ENCODE data around the gene MUC4. TPM values are rescaled to one million over a fixed set of nuclear protein-coding genes. Genes with fewer than 3 reads are reported as not detected.
A peak's percentile ranks its signal among the peaks of the same experiment; 100 is the strongest.

Gene MUC4
- total RNA-seq, 2 donors from 2014 or later = 0.35 to 2.3 TPM

DNA sequence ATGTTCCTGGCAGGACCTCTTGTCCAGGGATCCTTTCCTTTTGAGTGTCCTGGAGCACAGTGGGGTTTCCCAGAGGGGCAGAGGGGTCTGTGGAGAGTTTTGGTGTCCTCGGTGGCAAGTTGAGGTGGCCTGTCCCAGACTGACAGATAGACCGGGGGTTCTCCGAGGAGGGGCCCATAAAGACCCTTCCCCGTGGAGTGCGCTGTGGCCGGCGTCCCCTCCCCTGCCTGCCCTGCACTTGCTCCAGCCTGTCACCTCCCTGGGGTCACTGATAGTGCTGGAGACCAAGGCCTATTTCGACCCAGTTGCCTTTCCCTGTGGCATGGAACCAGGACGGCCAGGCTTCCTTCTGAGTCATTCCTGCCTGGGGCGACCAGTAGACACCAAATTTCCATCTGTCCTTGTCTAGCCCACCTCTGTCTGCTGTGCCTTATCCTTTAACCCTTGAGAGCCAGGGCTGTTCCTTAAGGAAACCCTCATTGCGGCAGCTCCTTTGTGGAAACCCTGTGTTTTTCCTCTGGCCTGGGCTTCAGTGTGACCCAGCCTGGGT, 2.9 kb downstream of the MUC4 start:
- H3K27ac Mint-ChIP-seq = no peak overlapping the region

DNA sequence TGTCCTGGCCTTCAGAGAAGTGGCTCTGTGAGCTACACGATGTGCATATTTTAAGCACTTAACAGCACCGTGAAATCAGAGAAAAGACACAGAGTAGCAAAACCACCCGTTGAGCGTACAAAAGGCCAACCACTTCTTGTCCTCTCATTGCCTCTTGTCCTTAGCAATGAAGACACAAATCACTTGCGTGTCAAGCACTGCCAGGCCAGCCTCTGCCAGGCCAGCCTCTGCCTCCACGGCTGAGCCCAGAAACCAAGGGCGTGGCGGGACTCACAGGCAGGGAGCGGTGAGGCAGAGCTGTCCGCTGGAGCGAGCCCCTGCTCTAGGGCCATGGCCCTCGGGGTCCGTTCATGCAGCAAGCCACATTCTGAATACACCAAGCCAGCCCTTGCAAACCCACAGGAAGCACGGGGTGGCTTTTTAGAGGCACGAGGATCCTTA, 4.0 kb downstream of the MUC4 start:
- H3K27ac ChIP-seq (ENCODE audit: low read depth, low read length) = no peak overlapping the region
- peak; percentile 58 for DNase-seq
- H3K36me3 ChIP-seq (ENCODE audit: control insufficient read depth, insufficient read depth, low read length) = no peaks in the 10 kb centered on the region
- WGBS, 2 experiments (ENCODE audit: insufficient coverage in 1 of 2, insufficient read length in 1 of 2) = 80 to 87% methylated on average over 7 to 15 of the region's 15 CpGs
- no peaks in the 10 kb centered on the region for H3K9me3 ChIP-seq (ENCODE audit: control insufficient read depth, low read length)
- Mint-ChIP-seq H3K4me3 (no peak overlapping the region), H3K4me1 (peaks cover 13% of the 10 kb centered on the region), H3K36me3 (ENCODE audit: low read depth) (no peaks in the 10 kb centered on the region), H3K27ac (no peak overlapping the region), H3K9me3 (no peaks in the 10 kb centered on the region), H3K27me3 (ENCODE audit: insufficient read depth) (peaks cover 8% of the 10 kb centered on the region)
- no peaks in the 10 kb centered on the region for H3K27me3 ChIP-seq (ENCODE audit: control insufficient read depth, insufficient read depth, low read length, poor library complexity, severe bottlenecking)
- H3K4me3 ChIP-seq (ENCODE audit: low read length) = no peak overlapping the region
- TF ChIP-seq, protein P1, sequence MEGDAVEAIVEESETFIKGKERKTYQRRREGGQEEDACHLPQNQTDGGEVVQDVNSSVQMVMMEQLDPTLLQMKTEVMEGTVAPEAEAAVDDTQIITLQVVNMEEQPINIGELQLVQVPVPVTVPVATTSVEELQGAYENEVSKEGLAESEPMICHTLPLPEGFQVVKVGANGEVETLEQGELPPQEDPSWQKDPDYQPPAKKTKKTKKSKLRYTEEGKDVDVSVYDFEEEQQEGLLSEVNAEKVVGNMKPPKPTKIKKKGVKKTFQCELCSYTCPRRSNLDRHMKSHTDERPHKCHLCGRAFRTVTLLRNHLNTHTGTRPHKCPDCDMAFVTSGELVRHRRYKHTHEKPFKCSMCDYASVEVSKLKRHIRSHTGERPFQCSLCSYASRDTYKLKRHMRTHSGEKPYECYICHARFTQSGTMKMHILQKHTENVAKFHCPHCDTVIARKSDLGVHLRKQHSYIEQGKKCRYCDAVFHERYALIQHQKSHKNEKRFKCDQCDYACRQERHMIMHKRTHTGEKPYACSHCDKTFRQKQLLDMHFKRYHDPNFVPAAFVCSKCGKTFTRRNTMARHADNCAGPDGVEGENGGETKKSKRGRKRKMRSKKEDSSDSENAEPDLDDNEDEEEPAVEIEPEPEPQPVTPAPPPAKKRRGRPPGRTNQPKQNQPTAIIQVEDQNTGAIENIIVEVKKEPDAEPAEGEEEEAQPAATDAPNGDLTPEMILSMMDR (conservative IDR thresholded peaks at IDR 0.05) = no peak
- H3K9ac ChIP-seq (ENCODE audit: extremely low read depth, low read length, poor library complexity, severe bottlenecking) = no peak overlapping the region
- H3K4me1 ChIP-seq (ENCODE audit: control insufficient read depth, insufficient read depth, low read length) = no peaks in the 10 kb centered on the region

More for the DNA sequence above, 2.9 kb downstream of the MUC4 start:
- WGBS, 2 experiments (ENCODE audit: insufficient coverage in 1 of 2, insufficient read length in 1 of 2) = 82 to 86% methylated on average over 8 to 11 of the region's 11 CpGs
- no peaks in the 10 kb centered on the region for H3K4me1 ChIP-seq (ENCODE audit: control insufficient read depth, insufficient read depth, low read length)
- Mint-ChIP-seq H3K4me1 (peaks cover 10% of the 10 kb centered on the region), H3K9me3 (no peaks in the 10 kb centered on the region), H3K27me3 (ENCODE audit: insufficient read depth) (peaks cover 9% of the 10 kb centered on the region), H3K4me3 (no peak overlapping the region), H3K36me3 (ENCODE audit: low read depth) (no peaks in the 10 kb centered on the region)
- no peak overlapping the region for H3K27ac ChIP-seq (ENCODE audit: low read depth, low read length)
- no peak overlapping the region for H3K4me3 ChIP-seq (ENCODE audit: low read length)
- peak; percentile 50 for DNase-seq
- no peaks in the 10 kb centered on the region for H3K27me3 ChIP-seq (ENCODE audit: control insufficient read depth, insufficient read depth, low read length, poor library complexity, severe bottlenecking)
- H3K9me3 ChIP-seq (ENCODE audit: control insufficient read depth, low read length) = no peaks in the 10 kb centered on the region
- no peaks in the 10 kb centered on the region for H3K36me3 ChIP-seq (ENCODE audit: control insufficient read depth, insufficient read depth, low read length)
- no peak overlapping the region for H3K9ac ChIP-seq (ENCODE audit: extremely low read depth, low read length, poor library complexity, severe bottlenecking)
- TF ChIP-seq, protein P1 (conservative IDR thresholded peaks at IDR 0.05) = no peak

GRCh38 chr3:195806916-195807231, 4.9 kb downstream of the MUC4 start:
- Mint-ChIP-seq H3K9me3 (no peaks in the 10 kb centered on the region), H3K27ac (no peak overlapping the region), H3K27me3 (ENCODE audit: insufficient read depth) (peaks cover 7% of the 10 kb centered on the region), H3K4me1 (peaks cover 22% of the 10 kb centered on the region), H3K36me3 (ENCODE audit: low read depth) (no peaks in the 10 kb centered on the region), H3K4me3 (no peak overlapping the region)
- DNase-seq = no peak
- Histone ChIP-seq H3K4me3 (ENCODE audit: low read length) (no peak overlapping the region), H3K9ac (ENCODE audit: extremely low read depth, low read length, poor library complexity, severe bottlenecking) (no peak overlapping the region), H3K27ac (ENCODE audit: low read depth, low read length) (no peak overlapping the region), H3K36me3 (ENCODE audit: control insufficient read depth, insufficient read depth, low read length) (no peaks in the 10 kb centered on the region), H3K4me1 (ENCODE audit: control insufficient read depth, insufficient read depth, low read length) (no peaks in the 10 kb centered on the region), H3K9me3 (ENCODE audit: control insufficient read depth, low read length) (no peaks in the 10 kb centered on the region), H3K27me3 (ENCODE audit: control insufficient read depth, insufficient read depth, low read length, poor library complexity, severe bottlenecking) (no peaks in the 10 kb centered on the region)
- TF ChIP-seq, protein P1 (conservative IDR thresholded peaks at IDR 0.05) = no peak
- 87 to 95% methylated on average over 8 of the region's 8 CpGs for WGBS, 2 experiments (ENCODE audit: insufficient coverage in 1 of 2, insufficient read length in 1 of 2)
